Activated T-cell treated with anti-CD3 and anti-CD28 coated beads, Interleukin-2, amount 50 U/mL, for 72 hours (primary cell): ENCODE data around the gene CCDC15. TPM values are rescaled to one million over a fixed set of nuclear protein-coding genes. Genes with fewer than 3 reads are reported as not detected.
A peak's percentile ranks its signal among the peaks of the same experiment; 100 is the strongest.
"Not testable (repeated sequence)": the region's sequence is repeated elsewhere in the genome, so short reads cannot be mapped to it uniquely, and the experiment has no call there.

Experiments used
- ATAC-seq, 2 donors: fragments of 150-1000 bp; cut with Tn5 transposase; replicated peaks in 1 of 2; 2 replicates each; pipeline ENCODE4 v1.10.0; 2021; ENCODE audit warnings: moderate library complexity in 2 of 2, mild to moderate bottlenecking in 1 of 2
- DNase-seq, 2 donors: peaks; one replicate each; pipeline ENCODE4 v3.0.0; 2021 to 2022; ENCODE audit warnings: mixed read lengths in 1 of 2
- H3K27ac Mint-ChIP-seq: one replicate; pipeline ENCODE4 v1.8.0; 2022; ENCODE audit warnings: mild to moderate bottlenecking, moderate library complexity, mixed read lengths
- H3K27me3 Mint-ChIP-seq: one replicate; pipeline ENCODE4 v1.8.0; 2022; ENCODE audit warnings: low read depth, mixed read lengths
- H3K36me3 Mint-ChIP-seq, 2 donors: one replicate each; pipeline ENCODE4 v1.8.0; 2022; ENCODE audit warnings: mixed read lengths in 2 of 2, mild to moderate bottlenecking in 1 of 2; ENCODE audit not compliant: insufficient read depth in 2 of 2
- H3K4me1 Mint-ChIP-seq: one replicate; pipeline ENCODE4 v1.8.0; 2022; ENCODE audit warnings: low read depth, mixed read lengths
- H3K4me3 Mint-ChIP-seq, 2 donors: one replicate each; pipeline ENCODE4 v1.8.0; 2022; ENCODE audit warnings: mild to moderate bottlenecking in 2 of 2, mixed read lengths in 2 of 2, moderate library complexity in 2 of 2
- H3K9me3 Mint-ChIP-seq, 2 donors: one replicate each; pipeline ENCODE4 v1.8.0; 2022; ENCODE audit warnings: mixed read lengths in 2 of 2
- total RNA-seq, 2 donors: library from RNA; stranded (reverse); gene quantifications; one replicate each; pipeline ENCODE4 v1.2.3, GENCODE V29; 2022

The CCDC15 gene
- total RNA-seq, 2 donors from 2014 or later, result 9.1 to 9.9 TPM

DNA sequence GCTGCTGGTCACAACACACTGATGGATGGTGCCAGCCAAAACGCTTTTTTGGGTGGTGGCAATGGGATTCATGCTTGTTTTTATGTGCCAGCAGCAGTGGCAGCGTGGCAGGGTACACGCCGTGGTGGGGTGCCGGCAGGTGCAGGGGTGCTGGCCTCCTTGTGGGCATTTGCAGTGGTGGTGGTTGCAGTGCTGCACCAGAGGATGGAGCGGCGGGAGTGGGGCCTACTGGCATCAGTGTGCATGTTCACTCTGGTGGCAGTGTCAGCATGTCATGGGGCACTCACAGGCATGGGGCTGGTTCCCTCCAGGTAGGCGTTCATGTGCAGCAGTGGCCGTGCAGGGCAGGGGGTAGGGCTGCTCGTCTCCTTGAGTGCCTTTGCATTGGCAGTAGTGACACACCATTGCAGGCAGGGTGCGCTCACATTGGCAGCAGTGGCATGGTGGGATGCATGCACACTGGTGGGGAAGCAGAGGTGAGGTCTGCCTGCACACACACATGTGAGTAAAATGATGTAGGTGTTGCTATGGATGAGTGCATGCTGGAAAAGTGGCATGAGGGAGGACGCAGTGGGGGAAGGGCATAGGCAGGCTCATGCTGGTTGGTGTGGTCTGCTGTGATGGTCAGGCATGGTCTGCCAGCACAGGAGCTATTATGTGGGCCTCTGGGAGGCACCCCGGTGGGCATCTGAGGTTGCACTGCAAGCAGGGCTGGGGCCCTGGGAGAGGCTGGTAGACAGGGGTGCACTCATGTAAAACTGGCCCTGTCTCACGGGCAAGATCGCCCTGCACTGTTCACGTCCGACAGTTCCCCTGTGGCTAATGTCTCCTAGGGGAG lies 29.9 kb downstream of the CCDC15 start:
- no peaks in the 10 kb centered on the region for H3K4me1 Mint-ChIP-seq
- peaks cover 15 to 18% of the 10 kb centered on the region in 2 donors for H3K9me3 Mint-ChIP-seq
- H3K36me3 Mint-ChIP-seq, result peaks cover 18 to 37% of the 10 kb centered on the region in 2 donors
- no peak overlapping the region for H3K27ac Mint-ChIP-seq
- ATAC-seq, result no peak
- H3K4me3 Mint-ChIP-seq, result no peak overlapping the region
- DNase-seq, result no peak
- H3K27me3 Mint-ChIP-seq, result no peaks in the 10 kb centered on the region

- no peaks in the 10 kb centered on the region for H3K27me3 Mint-ChIP-seq
- peaks cover 13 to 17% of the 10 kb centered on the region in 2 donors for H3K9me3 Mint-ChIP-seq
- no peak for DNase-seq
- ATAC-seq, result no peak
- no peak overlapping the region for H3K27ac Mint-ChIP-seq
- no peak overlapping the region for H3K4me3 Mint-ChIP-seq
- H3K4me1 Mint-ChIP-seq, result no peaks in the 10 kb centered on the region
- H3K36me3 Mint-ChIP-seq, result peaks cover 16 to 32% of the 10 kb centered on the region in 2 donors
Observed at GRCh38 chr11:124984512-124984854, 30.5 kb downstream of the CCDC15 start.

DNA sequence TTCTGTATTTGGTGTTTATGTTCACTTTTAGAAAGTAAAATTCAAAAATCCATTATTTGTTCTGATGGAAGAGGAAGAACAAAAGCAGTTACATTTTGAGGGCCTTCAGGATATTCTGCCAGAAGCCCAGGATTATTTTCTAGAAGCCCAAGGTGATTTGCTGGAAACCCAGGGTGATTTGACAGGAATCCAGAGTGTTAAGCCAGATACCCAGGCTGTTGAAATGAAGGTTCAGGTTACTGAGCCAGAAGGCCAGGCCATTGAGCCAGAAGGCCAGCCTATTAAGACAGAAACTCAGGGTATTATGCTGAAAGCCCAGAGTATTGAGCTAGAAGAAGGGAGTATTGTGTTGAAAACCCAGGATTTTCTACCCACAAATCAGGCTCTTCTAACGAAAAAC lies 33.1 kb downstream of the CCDC15 start:
- no peak overlapping the region for H3K27ac Mint-ChIP-seq
- no peaks in the 10 kb centered on the region for H3K4me1 Mint-ChIP-seq
- no peak for DNase-seq
- peaks cover 2% of the 10 kb centered on the region in 2 donors for H3K9me3 Mint-ChIP-seq
- ATAC-seq, result no peak
- H3K4me3 Mint-ChIP-seq, result no peak overlapping the region
- no peaks in the 10 kb centered on the region for H3K27me3 Mint-ChIP-seq
- peaks cover 7 to 10% of the 10 kb centered on the region in 2 donors for H3K36me3 Mint-ChIP-seq

DNA sequence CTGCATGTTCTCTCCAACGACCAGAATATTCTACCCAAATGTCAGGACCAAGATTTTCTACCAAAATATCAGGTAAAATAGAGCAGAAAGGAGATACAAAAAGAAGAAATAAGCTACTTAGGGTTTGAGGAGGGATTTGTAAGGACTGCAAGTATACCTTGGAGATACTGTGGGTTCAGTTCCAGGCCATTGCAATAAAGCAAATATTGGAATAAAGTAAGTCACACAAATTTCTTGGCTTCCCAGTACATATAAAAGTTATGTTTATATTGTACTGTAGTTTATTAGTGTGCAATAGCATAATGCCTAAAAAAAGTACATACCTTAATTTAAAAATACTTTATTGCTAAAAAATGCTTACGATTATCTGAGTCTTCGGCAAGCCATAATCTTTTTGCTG lies 34.1 kb downstream of the CCDC15 start:
- H3K27me3 Mint-ChIP-seq, result no peaks in the 10 kb centered on the region
- no peak for ATAC-seq

DNA sequence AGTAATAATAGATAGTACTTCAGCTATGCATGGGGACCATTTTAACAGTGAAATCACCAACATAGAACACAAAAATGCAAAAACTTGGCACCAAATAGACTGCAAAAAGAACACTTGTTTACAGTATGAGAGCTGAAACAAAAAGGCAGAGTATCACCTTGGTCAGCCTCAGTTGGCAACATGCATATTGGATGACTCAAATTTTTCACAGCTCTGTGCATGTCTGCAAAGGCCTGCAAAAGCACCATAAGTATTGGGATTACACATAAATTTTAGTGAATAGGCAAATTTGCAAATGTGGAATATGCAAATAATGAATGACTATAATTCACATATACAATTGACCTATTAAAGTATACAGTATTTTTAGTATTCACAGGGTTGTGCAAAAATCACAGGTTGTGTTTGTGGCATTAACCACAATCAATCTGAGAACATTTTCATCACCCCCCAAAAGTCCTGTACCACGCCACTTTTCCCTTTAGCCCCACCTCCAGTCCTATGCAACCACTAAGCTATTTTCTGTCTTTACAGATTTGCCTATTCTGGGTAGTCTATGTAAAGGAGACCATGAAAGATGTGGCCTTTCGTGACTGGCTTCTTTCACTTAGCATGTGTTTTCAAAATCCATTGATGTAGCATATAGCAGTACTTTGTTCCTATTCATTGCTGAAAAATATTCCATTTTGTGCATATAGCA lies 47.2 kb downstream of the CCDC15 start:
- ATAC-seq (no peak), DNase-seq (no peak)
- H3K36me3 Mint-ChIP-seq, result peaks cover 11 to 15% of the 10 kb centered on the region in 2 donors
- H3K27ac Mint-ChIP-seq, result no peak overlapping the region
- no peaks in the 10 kb centered on the region for H3K4me1 Mint-ChIP-seq
- no peak overlapping the region for H3K4me3 Mint-ChIP-seq
- H3K27me3 Mint-ChIP-seq, result no peaks in the 10 kb centered on the region
- H3K9me3 Mint-ChIP-seq, result peaks cover 5% of the 10 kb centered on the region in 2 donors

More for the DNA sequence above, 34.1 kb downstream of the CCDC15 start:
- Mint-ChIP-seq H3K4me3 (no peak overlapping the region), H3K9me3 (no peaks in the 10 kb centered on the region), H3K36me3 (peaks cover 3 to 4% of the 10 kb centered on the region in 2 donors), H3K27ac (no peak overlapping the region), H3K4me1 (no peaks in the 10 kb centered on the region)
- no peak for DNase-seq

DNA sequence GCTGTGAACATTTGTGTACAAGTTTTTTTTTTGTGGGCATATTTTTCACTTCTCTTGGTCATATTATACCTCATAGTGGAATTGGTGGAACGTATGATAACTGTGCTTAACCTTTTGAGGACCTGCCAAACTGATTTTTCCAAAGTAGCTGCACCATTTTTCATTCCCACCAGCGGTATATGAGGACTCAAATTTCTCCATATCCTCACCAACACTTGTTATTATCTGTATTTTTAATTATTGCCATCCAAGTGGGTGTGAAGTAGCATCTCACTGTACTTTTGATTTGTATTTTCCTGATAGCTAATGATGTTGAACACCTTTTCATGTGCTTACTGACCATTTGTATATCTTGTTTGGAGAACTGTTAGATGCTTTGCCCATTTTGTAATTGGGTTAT lies 47.8 kb downstream of the CCDC15 start:
- H3K9me3 Mint-ChIP-seq, result peaks cover 5 to 6% of the 10 kb centered on the region in 2 donors
- H3K36me3 Mint-ChIP-seq, result peaks cover 14 to 15% of the 10 kb centered on the region in 2 donors

DNA sequence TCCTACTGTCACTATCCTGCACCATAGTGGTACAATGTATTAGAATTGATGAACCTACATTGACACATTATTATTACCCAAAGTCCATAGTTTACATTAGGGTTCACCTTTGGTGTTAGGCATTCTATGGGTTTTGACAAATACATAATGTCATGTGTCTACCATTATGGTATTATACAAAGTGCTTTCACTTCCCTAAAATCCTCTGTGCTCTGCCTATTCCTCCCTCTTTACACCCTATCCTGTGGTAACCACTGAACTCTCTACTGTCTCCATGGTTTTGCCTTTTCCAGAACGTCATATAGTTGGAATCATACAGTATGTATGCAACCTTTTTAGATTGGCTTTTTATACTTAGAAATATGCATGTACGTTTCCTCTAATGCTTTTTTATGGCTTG lies 51.5 kb downstream of the CCDC15 start:
- Mint-ChIP-seq H3K4me1 (no peaks in the 10 kb centered on the region), H3K27ac (no peak overlapping the region), H3K4me3 (no peak overlapping the region), H3K27me3 (no peaks in the 10 kb centered on the region), H3K9me3 (peaks cover 5 to 6% of the 10 kb centered on the region in 2 donors), H3K36me3 (peaks cover 15 to 18% of the 10 kb centered on the region in 2 donors)
- DNase-seq (no peak), ATAC-seq (no peak)

More for the DNA sequence above, 47.8 kb downstream of the CCDC15 start:
- H3K4me3 Mint-ChIP-seq, result no peak overlapping the region
- ATAC-seq (no peak), DNase-seq (no peak)
- H3K27me3 Mint-ChIP-seq, result no peaks in the 10 kb centered on the region
- no peak overlapping the region for H3K27ac Mint-ChIP-seq
- H3K4me1 Mint-ChIP-seq, result no peaks in the 10 kb centered on the region

DNA sequence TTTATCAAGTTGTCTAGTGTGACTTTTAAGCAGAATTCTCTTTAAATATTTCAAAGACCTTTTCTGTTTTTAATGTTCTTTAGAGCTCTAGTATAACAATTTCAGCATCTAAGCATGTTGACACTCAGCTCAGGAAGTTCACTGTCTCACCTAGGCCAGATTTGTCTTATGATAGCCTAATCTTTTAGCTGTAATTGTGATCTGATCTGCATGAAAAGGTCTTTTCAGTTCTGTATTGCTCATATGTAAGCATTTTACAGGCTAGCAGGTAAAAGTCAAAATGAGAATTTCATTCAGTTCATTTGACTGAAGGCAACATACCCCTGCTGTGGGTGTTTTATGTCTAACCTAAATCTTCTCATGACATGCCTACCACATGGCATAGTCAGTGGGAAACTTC lies 62.4 kb downstream of the CCDC15 start:
- Mint-ChIP-seq H3K4me3 (no peak overlapping the region), H3K36me3 (no peaks in the 10 kb centered on the region), H3K9me3 (peaks cover 2 to 3% of the 10 kb centered on the region in 2 donors), H3K27ac (no peak overlapping the region), H3K27me3 (no peaks in the 10 kb centered on the region), H3K4me1 (peaks cover 6% of the 10 kb centered on the region)
- DNase-seq, result no peak
- peak; percentile 47 for ATAC-seq

GRCh38 chr11:125020342-125020741 lies 66.3 kb downstream of the CCDC15 start:
- no peaks in the 10 kb centered on the region for H3K36me3 Mint-ChIP-seq

GRCh38 chr11:125022551-125022950 lies 68.5 kb downstream of the CCDC15 start:
- no peaks in the 10 kb centered on the region for H3K27me3 Mint-ChIP-seq
- ATAC-seq, result no peak
- no peak overlapping the region for H3K4me3 Mint-ChIP-seq
- H3K27ac Mint-ChIP-seq, result no peak overlapping the region
- no peak for DNase-seq
- no peaks in the 10 kb centered on the region for H3K9me3 Mint-ChIP-seq
- H3K4me1 Mint-ChIP-seq, result no peaks in the 10 kb centered on the region
- H3K36me3 Mint-ChIP-seq, result no peaks in the 10 kb centered on the region

More at GRCh38 chr11:125020342-125020741, 66.3 kb downstream of the CCDC15 start:
- DNase-seq, result no peak
- no peak for ATAC-seq
- H3K27me3 Mint-ChIP-seq, result no peaks in the 10 kb centered on the region
- H3K27ac Mint-ChIP-seq, result no peak overlapping the region
- peaks cover 6% of the 10 kb centered on the region for H3K4me1 Mint-ChIP-seq
- no peak overlapping the region for H3K4me3 Mint-ChIP-seq
- H3K9me3 Mint-ChIP-seq, result no peaks in the 10 kb centered on the region

DNA sequence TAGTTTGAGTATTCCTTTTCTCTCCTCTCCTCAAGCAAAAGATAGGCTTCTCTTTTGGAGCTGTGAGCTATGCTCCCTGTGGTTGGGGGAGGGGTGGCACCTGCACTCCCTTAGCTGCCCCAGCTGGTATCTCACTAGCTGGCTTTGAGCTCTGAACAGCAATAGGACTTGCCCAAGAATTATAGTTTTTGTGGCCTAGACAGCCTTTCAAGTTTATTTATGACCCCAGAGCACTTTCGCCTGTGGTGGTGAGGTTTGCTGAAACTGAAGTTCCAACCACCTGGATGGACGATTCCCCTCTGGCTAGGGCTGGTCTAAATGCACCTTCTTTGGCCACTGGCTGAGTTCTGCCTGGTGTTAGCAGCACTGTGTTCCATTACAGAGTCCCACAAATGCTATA lies 72.0 kb downstream of the CCDC15 start:
- Mint-ChIP-seq H3K27me3 (no peaks in the 10 kb centered on the region), H3K4me3 (no peak overlapping the region), H3K36me3 (peaks cover 0 to 5% of the 10 kb centered on the region in 2 donors), H3K9me3 (peaks cover 4 to 8% of the 10 kb centered on the region in 2 donors), H3K27ac (no peak overlapping the region), H3K4me1 (no peaks in the 10 kb centered on the region)
- DNase-seq (no peak), ATAC-seq (no peak)

DNA sequence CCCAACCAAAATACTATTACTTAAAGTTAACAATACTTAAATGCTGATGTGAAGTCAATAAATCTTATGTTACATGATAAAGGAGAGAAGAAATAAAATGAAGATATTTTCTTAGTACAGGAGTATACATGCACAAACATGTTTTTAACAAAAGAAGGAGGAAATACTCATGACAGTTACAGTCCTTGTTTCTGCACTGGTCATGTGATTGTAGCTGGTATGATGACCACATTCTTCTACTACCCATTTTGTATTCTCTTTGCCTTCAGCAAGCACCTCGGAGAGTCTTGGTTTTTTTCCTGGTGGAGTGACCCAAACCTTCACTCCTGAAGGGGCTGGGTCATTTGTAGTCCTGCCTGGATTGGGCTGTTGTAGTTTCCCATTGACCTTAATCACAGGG lies 75.4 kb downstream of the CCDC15 start:
- H3K27me3 Mint-ChIP-seq, H3K4me3 Mint-ChIP-seq, ATAC-seq, DNase-seq, H3K27ac Mint-ChIP-seq, H3K4me1 Mint-ChIP-seq: not testable (repeated sequence)
- Mint-ChIP-seq H3K36me3 (peaks cover 10 to 11% of the 10 kb centered on the region in 2 donors), H3K9me3 (peaks cover 11 to 13% of the 10 kb centered on the region in 2 donors)

DNA sequence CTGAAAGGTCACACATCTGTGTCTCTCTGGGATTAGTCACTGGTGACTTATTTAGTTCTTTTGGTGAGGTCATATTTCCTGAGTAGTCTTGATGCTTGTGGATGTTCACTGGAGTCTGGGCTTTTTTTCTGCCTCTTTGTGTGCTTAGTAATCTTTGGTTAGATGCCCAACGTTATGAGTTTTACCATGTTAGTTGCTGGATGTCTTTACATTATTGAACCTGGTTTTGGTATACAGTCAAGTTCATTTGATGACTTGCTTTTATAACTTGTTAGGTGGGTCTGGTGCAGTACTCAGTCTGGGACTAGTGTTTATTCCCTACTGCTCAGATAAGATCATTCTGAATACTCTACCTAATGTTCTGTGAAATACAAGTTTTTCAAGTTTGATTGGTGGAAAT lies 82.9 kb downstream of the CCDC15 start:
- Mint-ChIP-seq H3K4me1 (peaks cover 10% of the 10 kb centered on the region), H3K27ac (no peak overlapping the region), H3K9me3 (peaks cover 8 to 9% of the 10 kb centered on the region in 2 donors), H3K4me3 (no peak overlapping the region), H3K36me3 (peaks cover 9 to 18% of the 10 kb centered on the region in 2 donors), H3K27me3 (no peaks in the 10 kb centered on the region)
- DNase-seq (no peak), ATAC-seq (peak; percentile 88 to 92)
